ENCODE results near the gene TUBAL3. TPM values are rescaled to one million over a fixed set of nuclear protein-coding genes. Genes with fewer than 3 reads are reported as not detected.
A peak's percentile ranks its signal among the peaks of the same experiment; 100 is the strongest.

The TUBAL3 gene
- total and polyA plus RNA-seq, 2 of the 4 experiments (the other 2 are of a cell fraction), result not detected

GRCh38 chr10:5411941-5412276, 7.3 kb upstream of the TUBAL3 start:
- no peak overlapping the region for H3K9ac ChIP-seq (ENCODE audit: low read depth, low read length)
- CTCF ChIA-PET, result no interaction called here

More at GRCh38 chr10:5411941-5412276, 7.3 kb upstream of the TUBAL3 start:
- Histone ChIP-seq H3K4me3 (ENCODE audit: insufficient read depth, low read depth, low read length) (peak overlapping the region; percentile 93; the same call in 1 of the 2 replicates), H3K27me3 (ENCODE audit: control insufficient read depth, insufficient read depth, low read length) (no peaks in the 10 kb centered on the region), H2BK20ac (ENCODE audit: low read depth, low read length) (no peak overlapping the region), H3K36me3 (ENCODE audit: control insufficient read depth, insufficient read depth, low read length) (no peaks in the 10 kb centered on the region), H2AK5ac (ENCODE audit: low read depth, low read length) (no peak overlapping the region), H3K4ac (ENCODE audit: low read depth, low read length) (no peak overlapping the region), H3K27ac (ENCODE audit: insufficient read depth, low read length) (no peak overlapping the region), H4K91ac (ENCODE audit: insufficient read depth, low read depth, low read length) (no peak overlapping the region), H3K4me2 (ENCODE audit: low read depth, low read length) (peak overlapping the region; percentile 97), H4K5ac (ENCODE audit: low read depth, low read length) (no peak overlapping the region), H3K9me1 (ENCODE audit: insufficient read depth, low read length) (no peaks in the 10 kb centered on the region), H2AFZ (replicated peaks; ENCODE audit: low read length, poor library complexity) (peak overlapping the region; percentile 85), H4K8ac (ENCODE audit: low read depth in 2 of 2, low read length in 2 of 2) (no peak overlapping the region), H2BK5ac (ENCODE audit: low read depth, low read length, poor library complexity, severe bottlenecking) (no peak overlapping the region), H3K9me3 (ENCODE audit: control insufficient read depth, insufficient read depth, low read length) (no peaks in the 10 kb centered on the region; the same call in 1 of the 2 replicates), H2BK120ac (ENCODE audit: low read depth, low read length) (no peak overlapping the region), H3K23ac (ENCODE audit: low read depth, low read length) (no peak overlapping the region; the same call in 1 of the 2 replicates), H3K18ac (ENCODE audit: low read depth, low read length) (no peak overlapping the region), H3K56ac (ENCODE audit: extremely low read depth, insufficient read depth, low read length) (no peak overlapping the region), H3K79me1 (ENCODE audit: low read depth in 1 of 2, low read length in 2 of 2) (peaks cover 13 to 19% of the 10 kb centered on the region in 2 experiments), H3K14ac (replicated peaks; ENCODE audit: low read depth, low read length) (no peak overlapping the region), H4K20me1 (ENCODE audit: insufficient read depth, low read length) (no peaks in the 10 kb centered on the region), H2AK9ac (replicated peaks; ENCODE audit: low read depth, low read length, poor library complexity) (no peak overlapping the region), H2BK15ac (ENCODE audit: low read depth, low read length) (no peak overlapping the region), H3K4me1 (ENCODE audit: control insufficient read depth, insufficient read depth, low read length) (no peaks in the 10 kb centered on the region)
- no TSS peak for BruUV-seq (replicated peaks)
- dilution Hi-C loops (cut with HindIII; ENCODE audit: low sequenced_read_pairs, unreplicated experiment), result no loop called here
- TF ChIP-seq CTCF (conservative IDR thresholded peaks at IDR 0.05; ENCODE audit: low read depth, low read length), result no peak
- TF ChIP-seq BHLHE40 (IDR thresholded peaks at IDR 0.05; ENCODE audit: low read depth, low read length), result no peak
- no peak for TF ChIP-seq RAD21 (IDR thresholded peaks at IDR 0.05; ENCODE audit: low read length)
- no peak for TF ChIP-seq POLR2A (IDR thresholded peaks at IDR 0.05; ENCODE audit: low read depth, low read length)
- TF ChIP-seq ELK1 (IDR thresholded peaks at IDR 0.05; ENCODE audit: borderline replicate concordance, low read depth, low read length), result no peak
- no peak for TF ChIP-seq NFE2L2 (IDR thresholded peaks at IDR 0.05; ENCODE audit: low read depth, low read length)
- no peak for TF ChIP-seq RFX5 (IDR thresholded peaks at IDR 0.05; ENCODE audit: low read depth, low read length)
- TF ChIP-seq MAFK (IDR thresholded peaks at IDR 0.05; ENCODE audit: low read depth, low read length), result no peak
- no peak for TF ChIP-seq SMC3 (IDR thresholded peaks at IDR 0.05; ENCODE audit: low read depth, low read length)
- TF ChIP-seq, protein P1, sequence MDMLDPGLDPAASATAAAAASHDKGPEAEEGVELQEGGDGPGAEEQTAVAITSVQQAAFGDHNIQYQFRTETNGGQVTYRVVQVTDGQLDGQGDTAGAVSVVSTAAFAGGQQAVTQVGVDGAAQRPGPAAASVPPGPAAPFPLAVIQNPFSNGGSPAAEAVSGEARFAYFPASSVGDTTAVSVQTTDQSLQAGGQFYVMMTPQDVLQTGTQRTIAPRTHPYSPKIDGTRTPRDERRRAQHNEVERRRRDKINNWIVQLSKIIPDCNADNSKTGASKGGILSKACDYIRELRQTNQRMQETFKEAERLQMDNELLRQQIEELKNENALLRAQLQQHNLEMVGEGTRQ (IDR thresholded peaks at IDR 0.05; ENCODE audit: low read depth, low read length), result no peak
- no peak for TF ChIP-seq MXI1 (IDR thresholded peaks at IDR 0.05; ENCODE audit: borderline replicate concordance, low read depth, low read length)
- TF ChIP-seq CHD1 (IDR thresholded peaks at IDR 0.05; ENCODE audit: low read depth, low read length), result no peak
- TF ChIP-seq FOS (IDR thresholded peaks at IDR 0.05; ENCODE audit: low read depth, low read length), result no peak
- TF ChIP-seq RCOR1 (IDR thresholded peaks at IDR 0.05; ENCODE audit: insufficient replicate concordance, low read length), result no peak
- no peak for TF ChIP-seq MAZ (IDR thresholded peaks at IDR 0.05; ENCODE audit: borderline replicate concordance, low read depth, low read length)
- no peak for TF ChIP-seq CEBPB (IDR thresholded peaks at IDR 0.05; ENCODE audit: low read depth, low read length)
- in situ Hi-C loops (cut with MboI; ENCODE audit: low sequenced_read_pairs), result no loop called here
- intact Hi-C loops (cut with micrococcal nuclease), result no loop called here
- DNase-seq (no peak), ATAC-seq (ENCODE audit: low read depth) (no peak)
- POLR2A ChIA-PET (ENCODE audit: unreplicated experiment), result no interaction called here
- no CpG with 5 or more reads among the region's 3 CpGs for WGBS, 2 experiments (ENCODE audit: extremely low coverage in 2 of 2, insufficient read length in 1 of 2)
